Neutrophil (primary cell): ENCODE measurements around the gene HSCB.

Experiments
- H3K27ac ChIP-seq: fragments of 200-600 bp; sonication (generic); 2 replicates; pipeline ENCODE4 v1.5.1; 2016; ENCODE audit warnings: mild to moderate bottlenecking, moderate library complexity
- H3K27me3 ChIP-seq: fragments of 200-600 bp; sonication (generic); 2 replicates; pipeline ENCODE4 v1.6.0; 2016; ENCODE audit warnings: mild to moderate bottlenecking
- H3K36me3 ChIP-seq: fragments of 200-600 bp; sonication (generic); 2 replicates; pipeline ENCODE4 v1.5.1; 2017
- H3K4me1 ChIP-seq, 2 experiments: fragments of 200-600 bp in 1 of 2; sonication (generic) in 1 of 2; 1 replicate in 1 of 2; 2 replicates in 1 of 2; pipeline versions ENCODE4 v1.5.1 to v1.6.1; 2013 to 2016; ENCODE audit warnings: low read depth in 1 of 2, low read length in 1 of 2, mild to moderate bottlenecking in 1 of 2, moderate library complexity in 1 of 2; ENCODE audit not compliant: control insufficient read depth in 1 of 2, insufficient read depth in 1 of 2
- H3K4me3 ChIP-seq, 2 experiments: fragments of 200-600 bp in 1 of 2; sonication (generic) in 1 of 2; 1 replicate in 1 of 2; 2 replicates in 1 of 2; pipeline ENCODE4 v1.5.1; 2013 to 2016; ENCODE audit warnings: low read depth in 1 of 2, low read length in 1 of 2, mild to moderate bottlenecking in 1 of 2, moderate library complexity in 1 of 2
- H3K9me3 ChIP-seq: fragments of 200-600 bp; sonication (generic); 2 replicates; pipeline ENCODE4 v1.5.1; 2016
- CTCF ChIP-seq: fragments of 200-600 bp; sonication (generic); IDR thresholded peaks from 2 replicates; pipeline ENCODE4 v1.5.1; 2016; ENCODE audit warnings: antibody characterized with exemption

Gene HSCB

GRCh38 chr22:28773461-28773867, 31.6 kb downstream of the HSCB start:
- H3K27me3 ChIP-seq = no peaks in the 10 kb centered on the region
- H3K9me3 ChIP-seq = no peaks in the 10 kb centered on the region
- peak overlapping the region; percentile 86 to 92 for H3K4me3 ChIP-seq
- H3K27ac ChIP-seq = peak overlapping the region; percentile 94
- no peak for TF ChIP-seq CTCF
- peaks cover 12 to 13% of the 10 kb centered on the region in 2 experiments for H3K4me1 ChIP-seq
- peaks cover 9% of the 10 kb centered on the region for H3K36me3 ChIP-seq

GRCh38 chr22:28774378-28774777, 32.5 kb downstream of the HSCB start:
- H3K4me3 ChIP-seq = no peak overlapping the region
- peaks cover 9% of the 10 kb centered on the region for H3K36me3 ChIP-seq
- TF ChIP-seq CTCF = no peak
- H3K4me1 ChIP-seq = peaks cover 12 to 13% of the 10 kb centered on the region in 2 experiments
- H3K9me3 ChIP-seq = no peaks in the 10 kb centered on the region
- no peaks in the 10 kb centered on the region for H3K27me3 ChIP-seq
- H3K27ac ChIP-seq = no peak overlapping the region

- no peak for TF ChIP-seq CTCF
- Histone ChIP-seq H3K4me1 (no peaks in the 10 kb centered on the region), H3K27ac (no peak overlapping the region), H3K27me3 (no peaks in the 10 kb centered on the region), H3K4me3 (no peak overlapping the region), H3K36me3 (peaks cover 41% of the 10 kb centered on the region), H3K9me3 (no peaks in the 10 kb centered on the region)
Measured at GRCh38 chr22:28779833-28780232, 38.0 kb downstream of the HSCB start.

- peaks cover 41% of the 10 kb centered on the region for H3K36me3 ChIP-seq
- H3K27ac ChIP-seq = no peak overlapping the region
- H3K4me3 ChIP-seq = no peak overlapping the region
- no peak for TF ChIP-seq CTCF
- no peaks in the 10 kb centered on the region for H3K9me3 ChIP-seq
- no peaks in the 10 kb centered on the region for H3K27me3 ChIP-seq
- H3K4me1 ChIP-seq = no peaks in the 10 kb centered on the region
Measured at GRCh38 chr22:28780296-28780695, 38.5 kb downstream of the HSCB start.

GRCh38 chr22:28783786-28784671, 42.2 kb downstream of the HSCB start:
- no peaks in the 10 kb centered on the region for H3K4me1 ChIP-seq
- no peak for TF ChIP-seq CTCF
- H3K27ac ChIP-seq = no peak overlapping the region
- H3K9me3 ChIP-seq = no peaks in the 10 kb centered on the region
- no peaks in the 10 kb centered on the region for H3K27me3 ChIP-seq
- peaks cover 72% of the 10 kb centered on the region for H3K36me3 ChIP-seq
- H3K4me3 ChIP-seq = no peak overlapping the region
